ACC112 (cell line): ENCODE data around the gene PANK1.
A peak's percentile ranks its signal among the peaks of the same experiment; 100 is the strongest.

Experiments
- H2AFZ ChIP-seq: fragments of 200-600 bp; sonication (generic); one replicate; pipeline ENCODE4 v1.6.0; 2017; ENCODE audit warnings: antibody characterized with exemption, low read length; ENCODE audit not compliant: unreplicated experiment
- H3K27ac ChIP-seq: fragments of 200-600 bp; sonication (generic); 2 replicates; pipeline ENCODE4 v1.5.1; 2014; ENCODE audit warnings: low read depth, mild to moderate bottlenecking, antibody characterized with exemption, low read length, moderate library complexity
- H3K27me3 ChIP-seq: fragments of 200-600 bp; sonication (generic); 2 replicates; pipeline ENCODE4 v1.6.1; 2014; ENCODE audit warnings: mild to moderate bottlenecking, antibody characterized with exemption, low read length, moderate library complexity, mixed read lengths; ENCODE audit not compliant: insufficient read depth
- H3K36me3 ChIP-seq: fragments of 200-600 bp; sonication (generic); 2 replicates; pipeline ENCODE4 v1.6.1; 2016; ENCODE audit warnings: mild to moderate bottlenecking, antibody characterized with exemption, low read length, moderate library complexity, mixed read lengths; ENCODE audit not compliant: insufficient read depth
- H3K4me1 ChIP-seq: fragments of 200-600 bp; sonication (generic); one replicate; pipeline ENCODE4 v1.6.1; 2016; ENCODE audit warnings: low read length, mixed read lengths; ENCODE audit not compliant: insufficient read depth, unreplicated experiment, control insufficient read depth
- H3K4me3 ChIP-seq: fragments of 200-600 bp; sonication (generic); 2 replicates; pipeline ENCODE4 v1.5.1; 2014; ENCODE audit warnings: mild to moderate bottlenecking, low read depth, low read length
- H3K79me2 ChIP-seq: fragments of 200-600 bp; sonication (generic); one replicate; pipeline ENCODE4 v1.6.0; 2016; ENCODE audit warnings: low read length; ENCODE audit not compliant: control insufficient read depth, unreplicated experiment, insufficient read depth

The PANK1 gene

DNA sequence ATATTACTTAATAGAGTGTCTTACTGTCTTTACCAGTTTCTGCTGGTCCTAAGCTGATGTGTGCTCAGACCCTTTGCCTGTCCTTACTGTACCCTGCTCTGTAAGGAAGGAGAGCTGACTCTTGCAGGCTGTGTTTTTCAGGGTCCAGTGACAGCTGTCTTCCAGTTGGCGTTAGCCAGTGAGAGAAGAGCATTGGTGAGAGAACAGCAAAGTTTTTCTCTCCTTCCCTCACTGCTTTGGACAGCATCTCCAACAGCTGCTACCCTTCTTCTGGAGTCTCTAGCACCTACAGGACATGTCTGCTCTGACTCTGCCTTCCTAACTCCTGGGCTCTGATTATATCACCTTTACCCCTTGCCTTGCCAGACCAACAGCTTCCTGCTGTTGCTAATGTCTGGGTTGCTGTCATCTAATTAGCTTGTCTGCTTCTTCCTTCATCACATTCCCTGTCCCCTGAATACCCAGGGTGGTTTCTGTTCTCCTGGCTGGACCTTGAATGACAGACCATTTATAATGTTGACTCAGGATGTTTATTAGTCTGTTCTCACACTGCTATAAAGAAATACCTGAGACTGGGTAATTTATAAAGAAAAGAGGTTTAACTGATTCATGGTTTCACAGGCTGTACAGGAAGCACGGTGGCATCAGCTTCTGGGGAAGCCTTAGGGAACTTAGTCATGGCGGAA, 23.5 kb upstream of the PANK1 start:
- H3K27me3 ChIP-seq, result no peaks in the 10 kb centered on the region
- no peak overlapping the region for H3K4me3 ChIP-seq
- no peaks in the 10 kb centered on the region for H3K79me2 ChIP-seq
- no peaks in the 10 kb centered on the region for H3K4me1 ChIP-seq
- no peak overlapping the region for H3K27ac ChIP-seq
- H2AFZ ChIP-seq, result no peak overlapping the region
- H3K36me3 ChIP-seq, result no peaks in the 10 kb centered on the region

DNA sequence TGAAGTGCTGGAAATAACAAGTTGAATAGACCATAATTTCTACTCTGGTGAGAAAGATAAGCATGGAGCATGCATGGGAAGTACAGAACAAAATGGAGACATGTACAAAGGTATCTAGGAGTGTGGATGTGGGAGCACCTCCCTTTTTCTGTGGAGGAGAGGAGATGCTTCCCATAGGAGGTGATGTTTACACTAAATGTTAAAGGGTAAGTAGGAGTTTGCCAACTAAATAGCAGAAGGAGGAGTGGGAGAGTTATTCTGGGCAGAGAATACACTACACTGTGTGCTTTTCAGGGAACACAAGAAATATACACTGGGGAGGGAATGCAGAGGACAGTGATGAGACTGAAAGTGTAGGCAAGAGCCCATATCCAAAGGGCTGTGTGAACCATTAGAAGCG, 21.1 kb upstream of the PANK1 start:
- Histone ChIP-seq H3K27me3 (no peaks in the 10 kb centered on the region), H3K79me2 (no peaks in the 10 kb centered on the region), H2AFZ (no peak overlapping the region), H3K36me3 (no peaks in the 10 kb centered on the region), H3K4me1 (no peaks in the 10 kb centered on the region), H3K27ac (no peak overlapping the region), H3K4me3 (no peak overlapping the region)

- Histone ChIP-seq H3K79me2 (no peaks in the 10 kb centered on the region), H2AFZ (no peak overlapping the region), H3K4me1 (no peaks in the 10 kb centered on the region), H3K36me3 (no peaks in the 10 kb centered on the region), H3K4me3 (no peak overlapping the region), H3K27me3 (no peaks in the 10 kb centered on the region), H3K27ac (no peak overlapping the region)
Observed at GRCh38 chr10:89665302-89665701, 20.3 kb upstream of the PANK1 start.

- H3K4me3 ChIP-seq, result no peak overlapping the region
- H2AFZ ChIP-seq, result no peak overlapping the region
- H3K79me2 ChIP-seq, result no peaks in the 10 kb centered on the region
- no peak overlapping the region for H3K27ac ChIP-seq
- peaks cover 7% of the 10 kb centered on the region for H3K4me1 ChIP-seq
- no peaks in the 10 kb centered on the region for H3K27me3 ChIP-seq
- no peaks in the 10 kb centered on the region for H3K36me3 ChIP-seq
Observed at GRCh38 chr10:89664203-89664602, 19.2 kb upstream of the PANK1 start.

DNA sequence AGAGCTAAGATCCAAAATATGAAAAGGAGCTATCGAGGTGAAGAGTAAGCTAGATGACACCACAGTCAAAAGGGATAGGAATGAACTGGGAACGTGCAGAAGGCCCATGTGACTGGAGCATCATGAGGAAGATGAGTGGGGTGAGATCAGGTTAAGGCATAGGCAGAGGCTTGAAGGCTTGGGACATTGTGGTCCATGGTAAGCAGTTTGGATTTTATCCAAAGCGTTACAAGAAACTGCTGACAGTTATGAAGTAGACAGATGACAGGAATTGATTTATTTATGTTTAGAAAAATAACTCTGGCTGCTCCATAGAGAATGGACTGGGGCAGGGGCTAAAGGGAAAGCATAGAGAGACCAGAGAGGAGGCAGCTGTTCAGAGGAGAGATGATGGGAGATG, 18.1 kb upstream of the PANK1 start:
- H2AFZ ChIP-seq, result no peak overlapping the region
- no peaks in the 10 kb centered on the region for H3K79me2 ChIP-seq
- peaks cover 16% of the 10 kb centered on the region for H3K4me1 ChIP-seq
- no peak overlapping the region for H3K27ac ChIP-seq
- H3K4me3 ChIP-seq, result no peak overlapping the region
- H3K36me3 ChIP-seq, result no peaks in the 10 kb centered on the region
- no peaks in the 10 kb centered on the region for H3K27me3 ChIP-seq

DNA sequence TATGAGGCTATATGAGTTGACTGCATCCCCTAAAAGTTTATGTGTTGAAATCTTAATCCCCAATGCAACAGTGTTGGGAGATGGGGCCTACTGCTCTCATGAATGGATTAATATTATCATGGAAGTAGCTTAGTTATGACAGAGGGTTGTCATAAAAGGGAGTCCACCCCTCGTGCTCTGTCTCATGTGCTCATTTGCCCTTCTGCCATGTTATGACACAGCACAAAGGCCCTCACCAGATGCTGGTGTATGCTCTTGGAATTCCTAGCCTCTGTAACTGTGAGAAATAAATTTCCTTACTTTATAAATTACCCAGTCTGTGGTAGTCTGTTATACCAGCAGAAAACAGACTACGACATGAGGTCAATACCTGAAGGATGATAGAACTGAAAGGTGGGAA, 17.6 kb upstream of the PANK1 start:
- Histone ChIP-seq H3K79me2 (no peaks in the 10 kb centered on the region), H3K36me3 (no peaks in the 10 kb centered on the region), H2AFZ (no peak overlapping the region), H3K27me3 (no peaks in the 10 kb centered on the region), H3K4me3 (no peak overlapping the region), H3K4me1 (peaks cover 16% of the 10 kb centered on the region), H3K27ac (no peak overlapping the region)

- H3K27ac ChIP-seq, result peak overlapping the region; percentile 9; the same call in 1 of the 2 replicates
- peaks cover 16% of the 10 kb centered on the region for H3K4me1 ChIP-seq
- peak overlapping the region; percentile 37; the same call in 1 of the 2 replicates for H3K4me3 ChIP-seq
- H3K79me2 ChIP-seq, result no peaks in the 10 kb centered on the region
- no peaks in the 10 kb centered on the region for H3K36me3 ChIP-seq
- no peaks in the 10 kb centered on the region for H3K27me3 ChIP-seq
- H2AFZ ChIP-seq, result peak overlapping the region; percentile 63
Observed at GRCh38 chr10:89659143-89660131, 14.4 kb upstream of the PANK1 start.

DNA sequence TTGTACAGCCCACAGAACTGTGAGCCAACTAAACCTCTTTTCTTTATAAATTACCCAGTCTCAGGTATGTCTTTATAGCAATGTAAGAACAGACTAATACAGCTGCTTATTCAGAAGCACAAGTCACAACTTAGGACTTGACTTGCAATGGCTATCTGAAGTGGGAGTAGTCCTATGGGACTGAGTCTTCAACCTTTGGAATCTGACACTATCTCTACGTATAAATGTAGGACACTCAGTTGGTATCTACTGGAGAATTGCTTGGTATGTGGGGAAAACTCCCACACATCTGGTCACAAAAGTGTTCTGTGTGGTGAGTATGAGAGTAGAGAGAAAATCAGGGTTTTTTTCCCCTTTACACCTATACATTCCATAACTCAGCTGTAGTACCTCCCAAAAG, 12.3 kb upstream of the PANK1 start:
- H3K79me2 ChIP-seq, result no peaks in the 10 kb centered on the region
- no peaks in the 10 kb centered on the region for H3K27me3 ChIP-seq
- H2AFZ ChIP-seq, result no peak overlapping the region
- H3K4me1 ChIP-seq, result peaks cover 16% of the 10 kb centered on the region
- H3K36me3 ChIP-seq, result no peaks in the 10 kb centered on the region
- H3K4me3 ChIP-seq, result no peak overlapping the region
- no peak overlapping the region for H3K27ac ChIP-seq

GRCh38 chr10:89655722-89656121, 10.7 kb upstream of the PANK1 start:
- H3K36me3 ChIP-seq, result no peaks in the 10 kb centered on the region
- no peaks in the 10 kb centered on the region for H3K79me2 ChIP-seq
- H3K4me3 ChIP-seq, result no peak overlapping the region
- H3K27ac ChIP-seq, result no peak overlapping the region
- H3K4me1 ChIP-seq, result peaks cover 16% of the 10 kb centered on the region
- H2AFZ ChIP-seq, result no peak overlapping the region
- no peaks in the 10 kb centered on the region for H3K27me3 ChIP-seq

- Histone ChIP-seq H3K4me1 (peaks cover 2% of the 10 kb centered on the region), H3K27me3 (no peaks in the 10 kb centered on the region), H3K27ac (no peak overlapping the region), H3K36me3 (no peaks in the 10 kb centered on the region), H2AFZ (no peak overlapping the region), H3K4me3 (no peak overlapping the region), H3K79me2 (no peaks in the 10 kb centered on the region)
Observed at GRCh38 chr10:89653410-89653869, 8.4 kb upstream of the PANK1 start.
